Activated CD4-positive, alpha-beta T cell treated with anti-CD3 and anti-CD28 coated beads, Interleukin-2, amount 10 ng/mL, durations not matched to agents 24 days and 14 days (primary cell): ENCODE results near the gene KCNJ6. TPM values are rescaled to one million over a fixed set of nuclear protein-coding genes. Genes with fewer than 3 reads are reported as not detected.
A peak's percentile ranks its signal among the peaks of the same experiment; 100 is the strongest.
"Not testable (repeated sequence)": the region's sequence is repeated elsewhere in the genome, so short reads cannot be mapped to it uniquely, and the experiment has no call there.

Source experiments
- DNase-seq: peaks from one replicate; pipeline ENCODE4 v3.0.0; 2022
- H3K27ac Mint-ChIP-seq: one replicate; pipeline ENCODE4 v1.8.0; 2022; ENCODE audit warnings: mild to moderate bottlenecking, mixed read lengths
- H3K27me3 Mint-ChIP-seq: one replicate; pipeline ENCODE4 v1.8.0; 2022; ENCODE audit warnings: mixed read lengths
- H3K36me3 Mint-ChIP-seq: one replicate; pipeline ENCODE4 v1.8.0; 2022; ENCODE audit warnings: low read depth, mild to moderate bottlenecking, mixed read lengths
- H3K4me1 Mint-ChIP-seq: one replicate; pipeline ENCODE4 v1.8.0; 2021; ENCODE audit warnings: mixed read lengths
- H3K4me3 Mint-ChIP-seq: one replicate; pipeline ENCODE4 v1.8.0; 2022; ENCODE audit warnings: mild to moderate bottlenecking, moderate library complexity, mixed read lengths
- H3K9me3 Mint-ChIP-seq: one replicate; pipeline ENCODE4 v1.8.0; 2021; ENCODE audit warnings: mixed read lengths
- intact Hi-C: fragments of 100-400 bp; cut with micrococcal nuclease; formaldehyde crosslinking; loops from one replicate; pipeline ENCODE4 v1.15.1; 2023
- total RNA-seq: library from RNA; stranded (reverse); gene quantifications from 2 replicates; pipeline ENCODE4 v1.2.3, GENCODE V29; 2022

The KCNJ6 gene
- total RNA-seq, 1 donor from 2014 or later = not detected

GRCh38 chr21:37643862-37644261 is 272.4 kb downstream of the KCNJ6 start:
- H3K27me3 Mint-ChIP-seq = peaks cover 22% of the 10 kb centered on the region
- intact Hi-C loops, H3K27ac Mint-ChIP-seq, H3K9me3 Mint-ChIP-seq, DNase-seq, H3K4me1 Mint-ChIP-seq, H3K4me3 Mint-ChIP-seq, H3K36me3 Mint-ChIP-seq: not testable (repeated sequence)

- Mint-ChIP-seq H3K27me3 (peaks cover 26% of the 10 kb centered on the region), H3K36me3 (no peaks in the 10 kb centered on the region), H3K4me3 (no peak overlapping the region), H3K9me3 (no peaks in the 10 kb centered on the region), H3K4me1 (peaks cover 5% of the 10 kb centered on the region), H3K27ac (no peak overlapping the region)
- DNase-seq = peak; percentile 68
- intact Hi-C loops = no loop called here
Observed at GRCh38 chr21:37642493-37642892, 273.8 kb downstream of the KCNJ6 start.

GRCh38 chr21:37639756-37640155 is 276.5 kb downstream of the KCNJ6 start:
- Mint-ChIP-seq H3K27me3 (peaks cover 25% of the 10 kb centered on the region), H3K27ac (no peak overlapping the region), H3K9me3 (no peaks in the 10 kb centered on the region), H3K4me1 (peaks cover 5% of the 10 kb centered on the region), H3K36me3 (no peaks in the 10 kb centered on the region), H3K4me3 (no peak overlapping the region)
- no peak for DNase-seq
- intact Hi-C loops = no loop called here

- Mint-ChIP-seq H3K4me1 (peaks cover 5% of the 10 kb centered on the region), H3K9me3 (no peaks in the 10 kb centered on the region), H3K27ac (no peak overlapping the region), H3K4me3 (no peak overlapping the region), H3K36me3 (no peaks in the 10 kb centered on the region), H3K27me3 (peaks cover 28% of the 10 kb centered on the region)
- intact Hi-C loops = no loop called here
- DNase-seq = no peak
Observed at GRCh38 chr21:37636152-37636860, 280.0 kb downstream of the KCNJ6 start.

- H3K36me3 Mint-ChIP-seq = no peaks in the 10 kb centered on the region
- H3K4me3 Mint-ChIP-seq = no peak overlapping the region
- intact Hi-C loops = no loop called here
- DNase-seq = no peak
- H3K4me1 Mint-ChIP-seq = peaks cover 3% of the 10 kb centered on the region
- H3K27ac Mint-ChIP-seq = no peak overlapping the region
- peaks cover 31% of the 10 kb centered on the region for H3K27me3 Mint-ChIP-seq
- no peaks in the 10 kb centered on the region for H3K9me3 Mint-ChIP-seq
Observed at GRCh38 chr21:37631319-37632117, 284.7 kb downstream of the KCNJ6 start.

- no peaks in the 10 kb centered on the region for H3K36me3 Mint-ChIP-seq
- no peaks in the 10 kb centered on the region for H3K9me3 Mint-ChIP-seq
- no peak overlapping the region for H3K4me3 Mint-ChIP-seq
- H3K27ac Mint-ChIP-seq = no peak overlapping the region
- intact Hi-C loops = no loop called here
- no peak for DNase-seq
- peaks cover 3% of the 10 kb centered on the region for H3K4me1 Mint-ChIP-seq
- peaks cover 31% of the 10 kb centered on the region for H3K27me3 Mint-ChIP-seq
Observed at GRCh38 chr21:37630872-37631271, 285.4 kb downstream of the KCNJ6 start.

- Mint-ChIP-seq H3K27ac (no peak overlapping the region), H3K9me3 (no peaks in the 10 kb centered on the region), H3K27me3 (peaks cover 24% of the 10 kb centered on the region), H3K4me1 (peaks cover 3% of the 10 kb centered on the region), H3K36me3 (no peaks in the 10 kb centered on the region), H3K4me3 (no peak overlapping the region)
- no peak for DNase-seq
- intact Hi-C loops = no loop called here
Observed at GRCh38 chr21:37628362-37628761, 287.9 kb downstream of the KCNJ6 start.

- no peak overlapping the region for H3K27ac Mint-ChIP-seq
- H3K27me3 Mint-ChIP-seq = peaks cover 24% of the 10 kb centered on the region
- no peak for DNase-seq
- intact Hi-C loops = no loop called here
- peaks cover 3% of the 10 kb centered on the region for H3K4me1 Mint-ChIP-seq
- no peaks in the 10 kb centered on the region for H3K36me3 Mint-ChIP-seq
- no peak overlapping the region for H3K4me3 Mint-ChIP-seq
- no peaks in the 10 kb centered on the region for H3K9me3 Mint-ChIP-seq
Observed at GRCh38 chr21:37627561-37627960, 288.7 kb downstream of the KCNJ6 start.

- Mint-ChIP-seq H3K4me3 (no peak overlapping the region), H3K36me3 (no peaks in the 10 kb centered on the region)
Observed at GRCh38 chr21:37627074-37627473, 289.2 kb downstream of the KCNJ6 start.

GRCh38 chr21:37626320-37626719 is 289.9 kb downstream of the KCNJ6 start:
- no peaks in the 10 kb centered on the region for H3K36me3 Mint-ChIP-seq
- H3K4me1 Mint-ChIP-seq = peaks cover under 1% of the 10 kb centered on the region
- no peaks in the 10 kb centered on the region for H3K9me3 Mint-ChIP-seq
- H3K27ac Mint-ChIP-seq = no peak overlapping the region
- no peak for DNase-seq
- H3K27me3 Mint-ChIP-seq = peaks cover 18% of the 10 kb centered on the region
- no peak overlapping the region for H3K4me3 Mint-ChIP-seq
- intact Hi-C loops = no loop called here

More at GRCh38 chr21:37627074-37627473, 289.2 kb downstream of the KCNJ6 start:
- no peak overlapping the region for H3K27ac Mint-ChIP-seq
- peaks cover 3% of the 10 kb centered on the region for H3K4me1 Mint-ChIP-seq
- DNase-seq = no peak
- H3K9me3 Mint-ChIP-seq = no peaks in the 10 kb centered on the region
- H3K27me3 Mint-ChIP-seq = peaks cover 21% of the 10 kb centered on the region
- intact Hi-C loops = no loop called here

GRCh38 chr21:37623689-37624088 is 292.6 kb downstream of the KCNJ6 start:
- Mint-ChIP-seq H3K4me3 (no peak overlapping the region), H3K27ac (no peak overlapping the region), H3K27me3 (peaks cover 15% of the 10 kb centered on the region), H3K4me1 (no peaks in the 10 kb centered on the region), H3K36me3 (no peaks in the 10 kb centered on the region), H3K9me3 (no peaks in the 10 kb centered on the region)
- intact Hi-C loops = no loop called here
- no peak for DNase-seq

GRCh38 chr21:37623183-37623582 is 293.1 kb downstream of the KCNJ6 start:
- no peaks in the 10 kb centered on the region for H3K4me1 Mint-ChIP-seq
- intact Hi-C loops = no loop called here
- no peaks in the 10 kb centered on the region for H3K9me3 Mint-ChIP-seq
- no peak for DNase-seq
- H3K4me3 Mint-ChIP-seq = no peak overlapping the region
- H3K36me3 Mint-ChIP-seq = no peaks in the 10 kb centered on the region
- peaks cover 15% of the 10 kb centered on the region for H3K27me3 Mint-ChIP-seq
- H3K27ac Mint-ChIP-seq = no peak overlapping the region

GRCh38 chr21:37622755-37623154 is 293.5 kb downstream of the KCNJ6 start:
- no peaks in the 10 kb centered on the region for H3K4me1 Mint-ChIP-seq
- peaks cover 13% of the 10 kb centered on the region for H3K27me3 Mint-ChIP-seq
- H3K4me3 Mint-ChIP-seq = no peak overlapping the region
- no peak overlapping the region for H3K27ac Mint-ChIP-seq
- H3K36me3 Mint-ChIP-seq = no peaks in the 10 kb centered on the region
- intact Hi-C loops = no loop called here
- DNase-seq = no peak
- H3K9me3 Mint-ChIP-seq = no peaks in the 10 kb centered on the region

GRCh38 chr21:37620401-37620800 is 295.9 kb downstream of the KCNJ6 start:
- H3K36me3 Mint-ChIP-seq = no peaks in the 10 kb centered on the region
- DNase-seq = no peak
- H3K27ac Mint-ChIP-seq = no peak overlapping the region
- H3K4me1 Mint-ChIP-seq = no peaks in the 10 kb centered on the region
- no peak overlapping the region for H3K4me3 Mint-ChIP-seq
- peaks cover 8% of the 10 kb centered on the region for H3K27me3 Mint-ChIP-seq
- intact Hi-C loops = no loop called here
- no peaks in the 10 kb centered on the region for H3K9me3 Mint-ChIP-seq
